Measurements from ENCODE around the gene PET100. TPM values are rescaled to one million over a fixed set of nuclear protein-coding genes. Genes with fewer than 3 reads are reported as not detected.

The PET100 gene
- total RNA-seq, 1 experiment from 2014 or later, result 101 TPM

- no peak for TF ChIP-seq EZH2phosphoT487 (IDR thresholded peaks at IDR 0.05; ENCODE audit: borderline replicate concordance, low read length)
- TF ChIP-seq EZH2 (IDR thresholded peaks at IDR 0.05; ENCODE audit: low read length, unreplicated experiment), result no peak
- TF ChIP-seq CTCF (conservative IDR thresholded peaks at IDR 0.05; ENCODE audit: low read depth, low read length), result no peak
- Histone ChIP-seq H3K9ac (ENCODE audit: low read length) (peak overlapping the region; percentile 90), H3K79me2 (ENCODE audit: low read length) (peaks cover 23% of the 10 kb centered on the region), H3K4me3 (ENCODE audit: low read length) (peak overlapping the region; percentile 88), H4K20me1 (ENCODE audit: low read length) (no peaks in the 10 kb centered on the region), H3K4me2 (ENCODE audit: low read length) (peak overlapping the region; percentile 91), H3K27me3 (ENCODE audit: low read length) (no peaks in the 10 kb centered on the region), H3K36me3 (ENCODE audit: low read depth, low read length) (no peaks in the 10 kb centered on the region), H3K9me3 (ENCODE audit: low read length) (no peaks in the 10 kb centered on the region), H3F3A (ENCODE audit: low read length, unreplicated experiment) (no peaks in the 10 kb centered on the region), H3K4me1 (ENCODE audit: insufficient read depth, low read length) (peaks cover 3% of the 10 kb centered on the region; the same call in 1 of the 2 replicates), H3K9me2 (replicated peaks; ENCODE audit: low read length) (no peaks in the 10 kb centered on the region), H2AFZ (ENCODE audit: low read length) (peak overlapping the region; percentile 58), H3K27ac (ENCODE audit: low read length) (peak overlapping the region; percentile 28)
- BruUV-seq (replicated peaks), result TSS peak; percentile 67
- POLR2A ChIA-PET (ENCODE audit: unreplicated experiment), result no interaction called here
- DNase-seq (peak; percentile 42), ATAC-seq (peak; percentile 63)
- intact Hi-C loops (cut with micrococcal nuclease), result no loop called here
- CTCF ChIA-PET, result interaction anchor here (0.7 to 1.4 kb wide), 3 partner anchors 43 to 131 kb away, joined by 3 to 6 read pairs (median 5); partner anchors contain the start of gene TRAPPC5
Measured at GRCh38 chr19:7637374-7638256, 8.0 kb downstream of the PET100 start.

GRCh38 chr19:7638802-7639465 is 9.3 kb downstream of the PET100 start:
- no peak overlapping the region for H3K9ac ChIP-seq (ENCODE audit: low read length)
- no peak overlapping the region for H2AFZ ChIP-seq (ENCODE audit: low read length)
- no peak for DNase-seq
- TF ChIP-seq CTCF (conservative IDR thresholded peaks at IDR 0.05; ENCODE audit: low read depth, low read length) (no peak), EZH2 (IDR thresholded peaks at IDR 0.05; ENCODE audit: low read length, unreplicated experiment) (no peak), EZH2phosphoT487 (IDR thresholded peaks at IDR 0.05; ENCODE audit: borderline replicate concordance, low read length) (no peak)
- CTCF ChIA-PET, result no interaction called here
- H3K79me2 ChIP-seq (ENCODE audit: low read length), result peaks cover 23% of the 10 kb centered on the region
- no peaks in the 10 kb centered on the region for H3F3A ChIP-seq (ENCODE audit: low read length, unreplicated experiment)
- no peaks in the 10 kb centered on the region for H3K9me2 ChIP-seq (replicated peaks; ENCODE audit: low read length)
- intact Hi-C loops (cut with micrococcal nuclease), result no loop called here
- BruUV-seq (replicated peaks), result no TSS peak
- no peak overlapping the region for H3K27ac ChIP-seq (ENCODE audit: low read length)
- no peak for ATAC-seq
- POLR2A ChIA-PET (ENCODE audit: unreplicated experiment), result no interaction called here
- no peak overlapping the region for H3K4me2 ChIP-seq (ENCODE audit: low read length)
- no peaks in the 10 kb centered on the region for H3K36me3 ChIP-seq (ENCODE audit: low read depth, low read length)
- no peaks in the 10 kb centered on the region for H4K20me1 ChIP-seq (ENCODE audit: low read length)
- no peak overlapping the region for H3K4me3 ChIP-seq (ENCODE audit: low read length)
- H3K9me3 ChIP-seq (ENCODE audit: low read length), result no peaks in the 10 kb centered on the region
- peaks cover 3% of the 10 kb centered on the region; the same call in 1 of the 2 replicates for H3K4me1 ChIP-seq (ENCODE audit: insufficient read depth, low read length)
- no peaks in the 10 kb centered on the region for H3K27me3 ChIP-seq (ENCODE audit: low read length)

Data from PC-3 (cell line).